SU-DHL-6 (cell line): ENCODE data around the gene PROX1.

Source experiments
- H2AFZ ChIP-seq: fragments of 200-600 bp; sonication (generic); 2 replicates; pipeline ENCODE4 v1.6.1; 2014; ENCODE audit warnings: low read depth, mild to moderate bottlenecking, moderate library complexity, mixed read lengths, antibody characterized with exemption, low read length; ENCODE audit not compliant: severe bottlenecking
- H3F3A ChIP-seq: fragments of 200-600 bp; shearing (Covaris generic); 2 replicates; pipeline ENCODE4 v1.6.0; 2016; ENCODE audit warnings: antibody characterized with exemption, mild to moderate bottlenecking; ENCODE audit not compliant: insufficient read depth
- H3K27ac ChIP-seq: fragments of 200-600 bp; sonication (generic); 2 replicates; pipeline ENCODE4 v1.5.1; 2016; ENCODE audit warnings: low read depth, mild to moderate bottlenecking, low read length, moderate library complexity, mixed read lengths
- H3K27me3 ChIP-seq: fragments of 200-600 bp; sonication (generic), shearing (Covaris generic); 2 replicates; pipeline ENCODE4 v1.6.0; 2014; ENCODE audit warnings: mild to moderate bottlenecking, low read length
- H3K36me3 ChIP-seq: fragments of 200-600 bp; sonication (generic); 2 replicates; pipeline ENCODE4 v1.6.1; 2014; ENCODE audit warnings: mild to moderate bottlenecking, low read length, mixed read lengths
- H3K4me2 ChIP-seq: fragments of 300-600, 200-600 bp; shearing (Covaris generic), sonication (generic); 2 replicates; pipeline ENCODE4 v1.6.0; 2014; ENCODE audit warnings: low read length, low read depth, mild to moderate bottlenecking; ENCODE audit not compliant: poor library complexity, severe bottlenecking
- H3K4me3 ChIP-seq: fragments of 200-600 bp; sonication (generic); 2 replicates; pipeline ENCODE4 v1.5.1; 2014; ENCODE audit warnings: antibody characterized with exemption, low read length, mild to moderate bottlenecking, mixed read lengths; ENCODE audit not compliant: insufficient read depth, poor library complexity, severe bottlenecking
- H3K79me2 ChIP-seq: fragments of 200-600 bp; sonication (generic); 2 replicates; pipeline ENCODE4 v1.6.1; 2014; ENCODE audit warnings: mild to moderate bottlenecking, low read length, moderate library complexity; ENCODE audit not compliant: insufficient read depth
- H3K9ac ChIP-seq: fragments of 200-600 bp; sonication (generic); 2 replicates; pipeline ENCODE4 v1.7.0; 2014; ENCODE audit warnings: mild to moderate bottlenecking, low read length
- H3K9me2 ChIP-seq: fragments of 200-600 bp; sonication (generic); replicated peaks from 2 replicates; pipeline ENCODE4 v1.6.1; 2014; ENCODE audit warnings: low read length; ENCODE audit not compliant: insufficient read depth
- H3K9me3 ChIP-seq: fragments of 200-600 bp; sonication (generic); 2 replicates; pipeline ENCODE4 v1.6.1; 2014; ENCODE audit warnings: low read length, mixed read lengths; ENCODE audit not compliant: insufficient read depth
- H4K20me1 ChIP-seq: fragments of 200-600 bp; sonication (generic); 2 replicates; pipeline ENCODE4 v1.6.1; 2014; ENCODE audit warnings: low read depth, mild to moderate bottlenecking, antibody characterized with exemption, low read length, moderate library complexity, mixed read lengths
- EZH2phosphoT487 ChIP-seq: fragments of 200-600 bp; sonication (generic), shearing (Covaris generic); conservative IDR thresholded peaks from 2 replicates; pipeline ENCODE4 v1.6.1; 2018; ENCODE audit warnings: mild to moderate bottlenecking, antibody characterized with exemption, low read length, moderate library complexity, mixed read lengths
- TF ChIP-seq, protein P1 (sequence below): fragments of 200-600 bp; sonication (generic); IDR thresholded peaks from one replicate; pipeline ENCODE4 v1.5.1; 2017; ENCODE audit warnings: antibody characterized with exemption, mild to moderate bottlenecking, low read length, moderate library complexity; ENCODE audit not compliant: insufficient read depth, poor library complexity, severe bottlenecking

The PROX1 gene

DNA sequence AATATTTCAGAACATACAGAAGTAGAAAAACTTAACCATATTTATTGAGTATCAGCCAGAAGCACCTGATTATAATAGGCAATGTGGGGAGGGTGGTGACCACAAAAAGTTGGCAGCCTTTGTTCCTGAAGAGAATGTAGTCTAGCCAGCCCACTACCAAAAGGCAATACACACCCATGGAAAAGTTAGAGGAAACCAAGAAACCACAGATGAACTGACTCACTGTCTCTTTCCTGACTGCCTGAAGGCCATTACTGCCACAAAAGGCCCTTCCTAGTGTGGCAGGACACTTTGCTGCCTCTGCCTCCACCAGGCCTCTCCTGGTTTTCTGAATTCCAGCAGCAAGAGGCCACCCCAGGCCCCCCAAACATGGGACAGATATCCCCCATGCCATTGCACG, 14.6 kb upstream of the PROX1 start:
- no peak overlapping the region for H3K27ac ChIP-seq
- no peaks in the 10 kb centered on the region for H3F3A ChIP-seq
- no peaks in the 10 kb centered on the region for H3K9me2 ChIP-seq
- H3K4me3 ChIP-seq = no peak overlapping the region
- no peak overlapping the region for H2AFZ ChIP-seq
- no peaks in the 10 kb centered on the region for H3K9me3 ChIP-seq
- TF ChIP-seq EZH2phosphoT487 = no peak
- TF ChIP-seq, protein P1, sequence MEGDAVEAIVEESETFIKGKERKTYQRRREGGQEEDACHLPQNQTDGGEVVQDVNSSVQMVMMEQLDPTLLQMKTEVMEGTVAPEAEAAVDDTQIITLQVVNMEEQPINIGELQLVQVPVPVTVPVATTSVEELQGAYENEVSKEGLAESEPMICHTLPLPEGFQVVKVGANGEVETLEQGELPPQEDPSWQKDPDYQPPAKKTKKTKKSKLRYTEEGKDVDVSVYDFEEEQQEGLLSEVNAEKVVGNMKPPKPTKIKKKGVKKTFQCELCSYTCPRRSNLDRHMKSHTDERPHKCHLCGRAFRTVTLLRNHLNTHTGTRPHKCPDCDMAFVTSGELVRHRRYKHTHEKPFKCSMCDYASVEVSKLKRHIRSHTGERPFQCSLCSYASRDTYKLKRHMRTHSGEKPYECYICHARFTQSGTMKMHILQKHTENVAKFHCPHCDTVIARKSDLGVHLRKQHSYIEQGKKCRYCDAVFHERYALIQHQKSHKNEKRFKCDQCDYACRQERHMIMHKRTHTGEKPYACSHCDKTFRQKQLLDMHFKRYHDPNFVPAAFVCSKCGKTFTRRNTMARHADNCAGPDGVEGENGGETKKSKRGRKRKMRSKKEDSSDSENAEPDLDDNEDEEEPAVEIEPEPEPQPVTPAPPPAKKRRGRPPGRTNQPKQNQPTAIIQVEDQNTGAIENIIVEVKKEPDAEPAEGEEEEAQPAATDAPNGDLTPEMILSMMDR = no peak
- no peaks in the 10 kb centered on the region for H3K36me3 ChIP-seq
- no peaks in the 10 kb centered on the region for H4K20me1 ChIP-seq
- no peak overlapping the region for H3K4me2 ChIP-seq
- H3K79me2 ChIP-seq = no peaks in the 10 kb centered on the region
- no peak overlapping the region for H3K9ac ChIP-seq
- no peaks in the 10 kb centered on the region for H3K27me3 ChIP-seq

DNA sequence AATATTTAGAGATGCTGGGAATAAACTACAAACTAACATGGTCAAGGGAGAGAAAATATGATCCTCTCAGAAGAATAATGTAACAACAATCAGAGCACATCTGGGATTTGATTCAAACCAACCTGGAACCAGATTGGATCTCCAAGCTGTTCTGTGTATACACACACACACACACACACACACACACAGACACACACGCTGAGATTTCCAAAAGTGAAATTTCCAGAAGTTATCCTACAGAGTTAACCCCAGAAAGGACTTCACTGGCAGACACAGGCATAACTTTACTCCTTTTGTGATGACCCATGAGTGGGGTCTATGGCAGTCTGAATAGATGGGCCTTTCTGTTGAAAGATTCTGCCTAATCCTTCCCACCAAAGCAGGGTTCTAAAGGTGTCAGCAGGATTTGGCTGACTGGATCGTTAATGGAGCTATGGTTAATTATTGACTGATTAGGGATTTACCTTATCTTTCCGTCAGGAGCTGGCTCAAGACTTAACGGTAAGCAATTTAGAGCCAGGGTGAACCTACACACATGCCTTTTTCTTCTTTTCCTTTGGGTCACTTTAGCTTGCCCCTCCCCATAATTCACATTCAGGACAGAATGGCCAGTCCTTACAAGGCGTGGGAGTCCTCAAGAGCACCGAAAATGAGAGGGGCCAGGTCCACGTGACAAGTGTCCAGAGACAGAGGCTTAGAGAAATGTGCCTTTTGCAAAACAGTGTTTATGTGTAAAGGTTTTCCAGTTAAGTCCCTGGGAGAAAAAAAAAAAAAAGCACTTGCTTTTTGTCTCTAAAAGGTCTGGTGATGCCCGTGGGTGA, 10.9 kb upstream of the PROX1 start:
- Histone ChIP-seq H3K9me2 (no peaks in the 10 kb centered on the region), H3K4me3 (no peak overlapping the region), H3K79me2 (no peaks in the 10 kb centered on the region), H3K36me3 (no peaks in the 10 kb centered on the region), H3K4me2 (no peak overlapping the region), H3K9ac (no peak overlapping the region), H3F3A (no peaks in the 10 kb centered on the region), H3K27ac (no peak overlapping the region), H3K9me3 (no peaks in the 10 kb centered on the region), H4K20me1 (no peaks in the 10 kb centered on the region), H3K27me3 (no peaks in the 10 kb centered on the region), H2AFZ (no peak overlapping the region)
- TF ChIP-seq EZH2phosphoT487 = no peak
- TF ChIP-seq, protein P1 = no peak

DNA sequence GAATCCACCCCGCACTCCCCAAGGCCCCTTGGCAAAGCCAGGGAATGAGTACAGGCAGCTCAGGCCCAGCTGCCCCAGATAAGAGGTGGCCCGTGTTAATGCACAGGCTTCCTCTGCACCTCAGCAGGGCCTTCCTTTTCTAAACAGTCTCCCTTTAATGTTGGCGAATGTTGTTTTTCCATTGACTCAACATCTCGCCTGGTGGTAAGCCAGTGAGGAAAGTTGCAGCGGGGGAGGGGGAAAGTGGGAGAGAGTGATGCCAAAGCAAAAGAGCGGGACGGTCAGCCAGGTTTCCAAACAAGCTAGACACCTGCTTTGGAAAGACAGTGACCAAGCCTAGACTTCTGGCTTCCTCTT, 10.3 kb upstream of the PROX1 start:
- no peaks in the 10 kb centered on the region for H3K9me3 ChIP-seq
- H3K27me3 ChIP-seq = no peaks in the 10 kb centered on the region
- no peak overlapping the region for H3K4me3 ChIP-seq
- TF ChIP-seq, protein P1 = no peak
- TF ChIP-seq EZH2phosphoT487 = no peak
- no peak overlapping the region for H2AFZ ChIP-seq
- H3K27ac ChIP-seq = no peak overlapping the region
- H3K36me3 ChIP-seq = no peaks in the 10 kb centered on the region
- H3K9ac ChIP-seq = no peak overlapping the region
- no peak overlapping the region for H3K4me2 ChIP-seq
- no peaks in the 10 kb centered on the region for H3K79me2 ChIP-seq
- H3K9me2 ChIP-seq = no peaks in the 10 kb centered on the region
- no peaks in the 10 kb centered on the region for H4K20me1 ChIP-seq
- no peaks in the 10 kb centered on the region for H3F3A ChIP-seq
